Suprapubic skin (tissue), 3 donors: ENCODE results near the gene ZBTB46.

ENCODE experiments used
- EP300 ChIP-seq: sonication (generic); formaldehyde crosslinking; IDR thresholded peaks from one replicate; pipeline ENCODE4 v1.6.1; 2017; ENCODE audit warnings: antibody characterized with exemption
- POLR2A ChIP-seq, 2 donors: fragments of 450-650 bp; IDR thresholded peaks; one replicate each; pipeline ENCODE4 v1.6.1; 2017; ENCODE audit warnings: antibody characterized with exemption in 2 of 2, mild to moderate bottlenecking in 2 of 2, moderate library complexity in 2 of 2
- TF ChIP-seq, protein P1 (sequence below), 2 donors: fragments of 200-600 bp in 1 of 2; fragments of 450-650 bp in 1 of 2; sonication (generic) in 1 of 2; IDR thresholded peaks; one replicate each; pipeline ENCODE4 v1.5.1; 2016 to 2019; ENCODE audit warnings: antibody characterized with exemption in 2 of 2, mild to moderate bottlenecking in 1 of 2, moderate library complexity in 1 of 2

DNA sequence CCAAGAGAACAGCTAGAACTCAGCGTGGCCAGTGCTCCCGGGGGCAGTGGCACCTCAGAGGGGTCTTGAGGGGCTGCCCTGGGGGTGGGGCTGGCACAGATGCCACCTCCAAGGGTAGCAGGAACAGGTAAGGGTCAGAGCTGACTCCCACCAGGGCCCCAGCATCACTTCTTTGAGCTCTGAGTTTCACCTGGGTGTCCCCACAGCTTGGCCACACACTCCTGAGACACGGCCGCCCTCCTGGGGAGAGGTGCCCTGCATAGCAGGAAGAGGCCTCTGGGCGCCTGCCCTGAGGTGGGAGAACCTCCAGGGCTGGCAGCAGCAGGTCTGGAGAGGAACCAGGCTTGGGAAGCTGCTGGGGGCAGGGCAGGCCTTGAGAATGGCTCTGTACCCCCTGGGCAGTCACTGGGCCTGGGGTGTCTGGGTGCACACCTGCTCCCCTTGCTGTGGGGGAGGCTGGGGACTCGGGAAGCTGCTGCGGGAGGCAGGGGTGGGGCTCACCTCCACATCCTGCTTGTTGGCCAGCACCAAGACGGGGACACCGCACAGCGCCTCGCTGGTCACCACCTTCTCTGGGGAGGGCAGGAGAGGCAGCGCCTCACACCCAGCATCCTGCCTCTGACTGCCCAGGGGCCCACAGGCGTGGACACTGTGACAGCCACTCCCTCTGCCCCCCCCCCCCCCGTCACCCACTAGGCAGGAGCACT lies 129.6 kb downstream of the ZBTB46 start:
- TF ChIP-seq POLR2A (IDR thresholded peaks at IDR 0.05) (no peak), EP300 (no peak)
- TF ChIP-seq, protein P1, sequence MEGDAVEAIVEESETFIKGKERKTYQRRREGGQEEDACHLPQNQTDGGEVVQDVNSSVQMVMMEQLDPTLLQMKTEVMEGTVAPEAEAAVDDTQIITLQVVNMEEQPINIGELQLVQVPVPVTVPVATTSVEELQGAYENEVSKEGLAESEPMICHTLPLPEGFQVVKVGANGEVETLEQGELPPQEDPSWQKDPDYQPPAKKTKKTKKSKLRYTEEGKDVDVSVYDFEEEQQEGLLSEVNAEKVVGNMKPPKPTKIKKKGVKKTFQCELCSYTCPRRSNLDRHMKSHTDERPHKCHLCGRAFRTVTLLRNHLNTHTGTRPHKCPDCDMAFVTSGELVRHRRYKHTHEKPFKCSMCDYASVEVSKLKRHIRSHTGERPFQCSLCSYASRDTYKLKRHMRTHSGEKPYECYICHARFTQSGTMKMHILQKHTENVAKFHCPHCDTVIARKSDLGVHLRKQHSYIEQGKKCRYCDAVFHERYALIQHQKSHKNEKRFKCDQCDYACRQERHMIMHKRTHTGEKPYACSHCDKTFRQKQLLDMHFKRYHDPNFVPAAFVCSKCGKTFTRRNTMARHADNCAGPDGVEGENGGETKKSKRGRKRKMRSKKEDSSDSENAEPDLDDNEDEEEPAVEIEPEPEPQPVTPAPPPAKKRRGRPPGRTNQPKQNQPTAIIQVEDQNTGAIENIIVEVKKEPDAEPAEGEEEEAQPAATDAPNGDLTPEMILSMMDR (IDR thresholded peaks at IDR 0.05), result no peak
